GM04504 (cell line): Measurements from ENCODE around the gene MXRA5.
"Not testable (repeated sequence)": the region's sequence is repeated elsewhere in the genome, so short reads cannot be mapped to it uniquely, and the experiment has no call there.

Experiments used
- DNase-seq: peaks from one replicate; pipeline ENCODE4 v3.0.0-alpha.2; 2012; ENCODE audit warnings: low read depth

Gene MXRA5

DNA sequence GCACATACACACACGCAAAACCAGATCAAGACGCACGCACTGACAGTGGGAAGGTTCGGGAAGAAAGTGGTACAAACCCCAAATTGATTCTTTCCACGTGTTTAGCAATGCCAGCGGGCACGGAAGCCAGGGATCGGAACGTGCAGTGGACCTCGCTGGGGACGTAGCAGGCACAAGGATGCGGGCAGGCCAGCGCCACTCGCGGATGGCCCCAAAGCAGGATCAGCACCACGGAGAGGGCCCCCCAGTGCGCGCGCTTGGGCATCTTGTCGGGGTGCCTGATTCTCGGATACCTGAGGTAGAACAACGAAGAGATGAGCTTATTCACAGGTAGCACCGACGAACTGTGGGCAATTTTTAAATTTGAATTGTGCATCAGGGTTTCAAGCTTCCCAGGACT lies 2.9 kb downstream of the MXRA5 start:
- DNase-seq: not testable (repeated sequence)

DNA sequence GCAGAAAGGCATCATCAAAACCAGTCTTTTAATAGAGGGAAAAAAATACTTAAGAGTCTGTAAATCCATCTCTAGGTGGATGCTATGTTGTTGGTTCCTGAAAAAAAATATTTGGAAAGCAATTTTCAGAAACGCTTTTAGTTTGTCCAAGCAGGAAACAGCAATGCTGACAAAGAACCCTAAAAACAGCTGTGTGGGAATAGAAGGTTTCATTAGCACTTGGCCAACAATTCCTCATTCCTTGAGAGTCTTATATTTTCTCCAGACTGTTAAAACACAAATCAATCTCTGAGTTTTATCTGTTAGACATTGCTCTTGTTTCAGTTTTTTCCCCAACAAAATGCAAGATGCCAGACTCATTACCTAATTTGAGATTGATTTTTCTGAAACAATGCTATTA lies 6.4 kb downstream of the MXRA5 start:
- DNase-seq: no peak

GRCh38 chrX:3326681-3327080 lies 19.8 kb downstream of the MXRA5 start:
- DNase-seq: peak; percentile 81

GRCh38 chrX:3320471-3321046 lies 25.9 kb downstream of the MXRA5 start:
- DNase-seq: no peak

DNA sequence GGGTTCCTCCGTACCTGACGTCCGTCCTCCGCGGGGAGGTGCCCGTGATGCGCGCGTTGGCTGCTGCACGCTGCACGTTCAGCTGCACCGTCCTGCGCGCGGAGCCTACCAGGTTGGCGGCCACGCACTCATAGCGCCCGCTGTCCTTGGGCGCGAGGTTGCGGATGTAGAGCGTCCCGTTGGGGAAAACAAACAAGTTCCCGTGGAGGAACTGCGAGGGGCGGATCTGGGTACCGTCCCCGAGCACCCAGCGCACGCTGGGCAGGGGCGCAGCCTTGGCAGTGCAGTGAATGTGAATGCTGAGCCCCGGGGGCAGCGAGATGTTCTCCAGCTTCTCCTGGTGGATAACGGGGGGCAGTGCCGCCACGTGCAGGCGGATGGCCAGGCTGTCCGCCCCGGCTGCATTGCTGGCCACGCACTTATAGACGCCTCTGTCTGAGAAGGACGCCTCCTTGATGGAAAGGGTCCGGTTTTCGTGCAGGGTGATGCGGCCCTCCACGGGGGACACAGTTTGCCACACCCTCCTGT lies 29.2 kb downstream of the MXRA5 start:
- DNase-seq: no peak

GRCh38 chrX:3312109-3312508 lies 34.3 kb downstream of the MXRA5 start:
- no peak for DNase-seq

GRCh38 chrX:3307881-3308280 lies 38.6 kb downstream of the MXRA5 start:
- DNase-seq: no peak

DNA sequence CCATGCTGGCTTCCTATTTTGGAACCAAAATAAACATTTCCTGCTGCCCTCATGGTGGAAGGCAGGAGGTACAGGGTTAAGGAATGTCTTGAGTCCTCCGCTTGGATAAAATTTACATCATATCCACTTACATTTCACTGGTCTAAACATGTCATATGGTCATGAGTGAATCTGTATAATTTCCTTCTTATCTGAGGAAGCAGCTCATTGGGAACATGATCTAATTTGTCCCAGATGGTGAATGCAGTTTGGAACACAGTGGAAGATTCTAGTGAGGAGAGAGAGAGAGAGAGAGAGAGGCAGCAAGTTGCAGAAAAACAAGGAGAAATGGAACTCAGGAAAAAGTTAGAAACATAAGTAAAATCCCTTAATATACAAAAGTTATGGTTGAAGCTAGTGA lies 46.8 kb downstream of the MXRA5 start:
- DNase-seq: peak; percentile 32

DNA sequence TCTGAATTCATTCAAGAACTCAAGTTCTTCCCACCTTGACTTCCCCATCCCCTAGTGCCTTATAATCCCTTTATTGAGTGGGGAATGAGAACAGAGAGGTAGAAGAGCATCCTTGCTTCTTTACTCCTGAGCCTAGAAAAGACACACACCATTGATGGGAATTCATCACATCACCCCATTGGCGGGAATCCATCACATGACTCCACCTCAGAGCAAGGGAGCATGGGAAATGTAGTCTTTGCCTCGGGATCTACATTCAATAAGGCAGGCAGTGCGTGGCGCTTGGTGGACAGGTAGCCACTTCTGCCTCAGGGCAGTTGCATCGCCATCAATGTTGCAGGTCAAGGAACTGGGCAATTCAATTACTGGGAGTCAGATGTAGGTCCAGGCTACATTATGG lies 50.7 kb downstream of the MXRA5 start:
- DNase-seq: no peak

DNA sequence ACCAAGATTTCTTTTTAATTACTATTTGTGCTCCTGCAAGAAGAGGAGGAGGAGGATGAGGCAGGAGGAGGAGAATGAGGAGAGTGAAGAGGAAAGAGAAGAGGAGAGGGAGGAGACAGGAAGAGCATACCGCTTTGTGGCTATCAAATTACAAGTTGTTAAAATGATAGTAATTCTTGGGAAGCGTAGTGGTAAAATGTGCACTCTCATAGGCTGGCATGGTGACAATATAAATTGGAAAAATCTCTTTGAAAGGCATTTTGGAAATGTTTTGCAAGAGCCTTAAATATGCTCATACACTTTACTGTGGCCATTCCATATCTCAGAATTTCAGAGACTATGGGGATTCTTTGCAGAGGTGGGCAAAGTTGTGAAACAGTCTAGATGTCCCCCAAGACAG lies 53.2 kb downstream of the MXRA5 start:
- DNase-seq: no peak

GRCh38 chrX:3290561-3290960 lies 55.9 kb downstream of the MXRA5 start:
- DNase-seq: no peak

DNA sequence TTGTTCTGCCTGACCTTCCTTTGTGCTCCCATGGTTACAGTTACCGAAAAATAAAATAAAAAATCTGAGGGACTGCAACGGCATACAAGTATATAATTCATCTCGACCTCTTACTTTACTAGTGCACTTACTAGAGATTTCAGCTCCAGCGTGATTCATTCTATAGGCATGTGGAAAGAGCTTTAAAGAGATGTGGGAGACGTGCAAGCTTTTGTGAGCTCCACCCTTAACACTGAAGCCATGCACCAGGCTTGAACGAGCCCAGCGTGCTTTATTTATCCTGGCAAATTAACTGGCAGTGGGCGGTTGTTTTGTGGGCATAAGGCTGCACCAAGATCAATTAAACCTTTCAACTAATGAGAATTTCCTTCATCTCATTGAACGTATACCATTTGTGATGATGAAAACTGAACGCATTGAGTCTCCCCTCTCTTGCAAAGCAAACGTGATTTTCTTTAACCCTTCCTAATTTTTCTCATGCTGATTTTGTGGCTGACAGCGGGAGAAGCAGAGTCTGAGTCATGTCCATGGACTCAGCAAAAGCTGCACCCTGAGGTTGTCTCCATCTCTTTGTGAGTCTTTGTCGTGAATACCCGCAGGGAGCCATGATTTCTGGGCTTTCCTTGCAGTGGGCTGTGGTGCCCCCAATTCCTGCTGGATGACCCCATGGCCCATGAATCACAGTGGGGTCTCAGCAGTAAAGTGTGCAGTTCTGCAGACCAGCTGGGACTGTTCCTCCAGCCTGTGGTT lies 60.1 kb downstream of the MXRA5 start:
- DNase-seq: peak; percentile 34

- DNase-seq: no peak
Measured at GRCh38 chrX:3280706-3281105, 65.7 kb downstream of the MXRA5 start.

- DNase-seq: not testable (repeated sequence)
Measured at GRCh38 chrX:3273668-3274067, 72.8 kb downstream of the MXRA5 start.

DNA sequence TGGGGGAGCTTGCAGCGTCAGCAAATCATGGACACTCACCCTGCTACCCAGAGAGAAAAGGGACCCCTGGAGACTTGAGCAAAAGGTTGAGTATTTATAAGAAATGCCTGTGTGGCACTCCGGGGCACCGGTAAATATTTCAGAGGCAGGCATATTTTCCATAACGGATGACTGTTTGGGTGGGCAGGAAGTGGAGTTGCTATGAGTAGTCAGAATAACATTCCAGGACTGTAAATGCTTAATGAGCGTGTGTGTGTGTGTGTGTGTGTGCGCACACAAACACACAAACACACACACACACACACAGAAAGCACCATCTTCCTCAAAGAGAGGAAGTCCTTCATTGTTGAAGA lies 74.6 kb downstream of the MXRA5 start:
- DNase-seq: peak; percentile 76

GRCh38 chrX:3271183-3271833 lies 75.1 kb downstream of the MXRA5 start:
- no peak for DNase-seq

DNA sequence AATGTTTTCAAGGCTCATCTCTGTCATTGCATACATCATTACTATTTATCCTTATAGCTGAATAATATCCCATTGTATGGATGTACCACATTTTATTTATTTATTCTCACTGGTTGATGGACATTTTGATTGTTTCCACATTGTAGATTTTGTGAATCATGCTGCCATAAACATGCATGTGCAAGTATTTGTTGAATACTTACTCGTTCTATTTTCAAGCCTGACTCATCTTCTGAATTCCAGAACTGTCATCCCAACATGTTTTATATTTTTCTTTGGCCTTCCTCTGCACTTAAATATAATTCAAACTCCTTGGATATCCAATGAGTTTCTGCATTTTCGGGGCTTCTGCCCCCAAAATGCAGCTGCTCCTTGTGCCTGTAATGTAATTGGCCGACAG lies 77.6 kb downstream of the MXRA5 start:
- DNase-seq: peak; percentile 69

DNA sequence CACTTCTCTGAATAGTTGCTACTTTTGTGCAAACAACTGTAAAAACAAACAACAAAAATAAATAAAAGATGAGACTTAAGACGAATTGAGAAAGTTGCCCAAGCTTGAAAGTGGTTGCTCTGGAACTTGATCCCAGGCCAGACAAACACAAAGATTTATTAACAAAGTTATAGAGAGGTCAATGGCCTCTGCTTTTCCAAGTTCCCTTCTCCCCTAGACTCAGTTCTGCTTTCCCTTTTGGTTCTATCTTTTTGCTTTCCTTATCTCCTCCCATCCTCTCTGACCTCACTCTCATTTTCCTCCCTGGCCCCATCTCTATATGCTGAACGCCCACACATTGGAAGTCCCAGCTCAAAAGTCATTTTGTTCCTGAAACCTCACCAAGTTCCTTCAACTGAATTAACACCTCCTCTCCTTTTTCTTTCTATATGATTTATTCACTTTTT lies 82.7 kb downstream of the MXRA5 start:
- DNase-seq: no peak

DNA sequence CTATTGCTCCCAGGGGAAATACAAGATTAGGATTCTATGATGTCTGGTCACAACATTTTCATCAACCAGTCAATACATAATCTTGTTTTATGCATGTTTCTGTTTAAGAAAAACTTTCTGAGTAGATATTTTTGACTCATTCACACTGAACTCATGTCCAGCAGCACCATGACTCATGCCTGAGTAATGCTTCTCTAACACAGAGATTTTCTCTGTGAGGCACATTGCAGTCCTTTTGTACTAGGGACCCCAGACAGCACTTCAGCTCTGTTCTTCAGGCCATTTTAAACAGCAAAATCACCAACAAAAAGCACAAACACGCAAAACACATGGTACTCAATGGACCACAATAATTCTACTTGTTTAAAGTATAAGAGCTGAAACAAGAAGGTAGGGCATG lies 83.6 kb downstream of the MXRA5 start:
- peak; percentile 78 for DNase-seq
